SK-N-SH (cell line): Measurements from ENCODE around the gene HIPK2. TPM values are rescaled to one million over a fixed set of nuclear protein-coding genes. Genes with fewer than 3 reads are reported as not detected.
A peak's percentile ranks its signal among the peaks of the same experiment; 100 is the strongest.

ENCODE experiments used
- CTCF ChIA-PET: fragments of 300-600, 350-600 bp; formaldehyde crosslinking; extraction: SDS; loops from one replicate; lab custom pipeline; 2021; lab: Yijun Ruan, JAX
- POLR2A ChIA-PET: fragments of 350-600 bp; sonication (Branson Sonifier 250); formaldehyde crosslinking; extraction: SDS; loops from one replicate; lab custom pipeline; 2020; ENCODE audit warnings: antibody characterized with exemption, inconsistent platforms; lab: Yijun Ruan, JAX
- DNase-seq: peaks from one replicate; pipeline ENCODE4 v3.0.0; 2012
- H2AFZ ChIP-seq: fragments of 200-600 bp; sonication (generic); 2 replicates; pipeline ENCODE4 v1.8.1; 2016; ENCODE audit warnings: antibody characterized with exemption, mild to moderate bottlenecking, low read depth
- H3F3A ChIP-seq: fragments of 200-600 bp; sonication (generic); replicated peaks from 2 replicates; pipeline ENCODE3; 2016; ENCODE audit warnings: antibody characterized with exemption, mild to moderate bottlenecking; ENCODE audit not compliant: insufficient read depth
- H3K27ac ChIP-seq, 2 experiments: fragments of 200-500 bp in 1 of 2; fragments of 200-600 bp in 1 of 2; sonication (Bioruptor generic) in 1 of 2; sonication (generic), shearing (Covaris generic) in 1 of 2; 2 replicates each; pipeline versions ENCODE4 v1.5.1 to v1.6.1; 2014 to 2016; ENCODE audit warnings: low read depth in 2 of 2, inconsistent platforms in 1 of 2, low read length in 1 of 2, mild to moderate bottlenecking in 1 of 2, mixed read lengths in 1 of 2
- H3K27me3 ChIP-seq: fragments of 200-600 bp; sonication (generic), shearing (Covaris generic); 2 replicates; pipeline ENCODE4 v1.6.1; 2016; ENCODE audit warnings: mixed run types; ENCODE audit not compliant: insufficient read depth
- H3K36me3 ChIP-seq, 2 experiments: fragments of 200-500 bp in 1 of 2; fragments of 200-600 bp in 1 of 2; sonication (Bioruptor generic) in 1 of 2; sonication (generic) in 1 of 2; replicated peaks in 1 of 2; 2 replicates each; pipeline versions ENCODE3 to v1.5.1; 2014 to 2016; ENCODE audit warnings: low read length in 1 of 2, mild to moderate bottlenecking in 1 of 2; ENCODE audit not compliant: insufficient read depth in 2 of 2, control insufficient read depth in 1 of 2
- H3K4me1 ChIP-seq, 2 experiments: fragments of 200-500 bp in 1 of 2; fragments of 200-600 bp in 1 of 2; sonication (Bioruptor generic) in 1 of 2; sonication (generic), shearing (Covaris generic) in 1 of 2; 2 replicates each; pipeline versions ENCODE4 v1.5.1 to v1.6.1; 2014 to 2016; ENCODE audit warnings: low read depth in 1 of 2, low read length in 1 of 2, mixed run types in 1 of 2; ENCODE audit not compliant: insufficient read depth in 2 of 2, control insufficient read depth in 1 of 2
- H3K4me2 ChIP-seq: fragments of 200-600 bp; sonication (generic), shearing (Covaris generic); 2 replicates; pipeline ENCODE4 v1.6.1; 2017; ENCODE audit warnings: mixed run types
- H3K4me3 ChIP-seq, 2 experiments: fragments of 200-500 bp in 1 of 2; fragments of 200-600 bp in 1 of 2; sonication (Bioruptor generic) in 1 of 2; sonication (generic), shearing (Covaris generic) in 1 of 2; 2 replicates each; pipeline versions ENCODE4 v1.5.1 to v1.8.1; 2014 to 2016; ENCODE audit warnings: low read depth in 2 of 2, inconsistent platforms in 1 of 2, low read length in 1 of 2, mild to moderate bottlenecking in 1 of 2, mixed read lengths in 1 of 2, moderate library complexity in 1 of 2
- H3K79me2 ChIP-seq: fragments of 200-600 bp; sonication (generic); 2 replicates; pipeline ENCODE4 v1.8.1; 2017; ENCODE audit warnings: mild to moderate bottlenecking; ENCODE audit not compliant: insufficient read depth
- H3K9ac ChIP-seq: fragments of 200-600 bp; sonication (generic); 2 replicates; pipeline ENCODE4 v1.6.1; 2017; ENCODE audit warnings: mixed run types
- H3K9me2 ChIP-seq: fragments of 200-600 bp; sonication (generic); 2 replicates; pipeline ENCODE4 v1.6.1; 2017; ENCODE audit warnings: mixed run types
- H3K9me3 ChIP-seq: fragments of 200-600 bp; sonication (generic); 2 replicates; pipeline ENCODE4 v1.6.1; 2017; ENCODE audit warnings: mixed run types, mild to moderate bottlenecking, moderate library complexity
- H4K20me1 ChIP-seq: fragments of 200-600 bp; sonication (generic); 2 replicates; pipeline ENCODE4 v1.6.1; 2017; ENCODE audit warnings: mild to moderate bottlenecking, mixed run types; ENCODE audit not compliant: insufficient read depth
- ELF1 ChIP-seq: IDR thresholded peaks from 2 replicates; pipeline ENCODE4 v1.4.0; 2012
- EZH2phosphoT487 ChIP-seq: fragments of 200-600 bp; sonication (generic); IDR thresholded peaks from 2 replicates; pipeline ENCODE4 v1.6.1; 2017; ENCODE audit warnings: low read depth, mixed run types, mild to moderate bottlenecking, antibody characterized with exemption, moderate library complexity, borderline replicate concordance
- FOSL2 ChIP-seq: IDR thresholded peaks from 2 replicates; pipeline ENCODE4 v1.4.0; 2012; ENCODE audit warnings: low read depth, mild to moderate bottlenecking, moderate library complexity, borderline replicate concordance
- FOXJ3 ChIP-seq: sonication (generic); formaldehyde crosslinking; IDR thresholded peaks from 2 replicates; pipeline ENCODE4 v1.5.1; 2020; ENCODE audit warnings: mild to moderate bottlenecking, missing genetic modification reagents
- FOXM1 ChIP-seq: IDR thresholded peaks from 2 replicates; pipeline ENCODE4 v1.4.0; 2012; ENCODE audit warnings: low read depth, mild to moderate bottlenecking
- GABPA ChIP-seq: IDR thresholded peaks from 2 replicates; pipeline ENCODE4 v1.4.0; 2012; ENCODE audit warnings: low read depth, mild to moderate bottlenecking
- GATA2 ChIP-seq: sonication (generic); formaldehyde crosslinking; IDR thresholded peaks from 2 replicates; pipeline ENCODE4 v1.5.0; 2020; ENCODE audit warnings: mild to moderate bottlenecking, missing genetic modification reagents
- JUND ChIP-seq: IDR thresholded peaks from 2 replicates; pipeline ENCODE4 v1.4.0; 2012
- MAX ChIP-seq: IDR thresholded peaks from 2 replicates; pipeline ENCODE4 v1.4.0; 2012; ENCODE audit warnings: low read depth
- MEF2A ChIP-seq: IDR thresholded peaks from 2 replicates; pipeline ENCODE4 v1.4.0; 2012; ENCODE audit warnings: low read depth, borderline replicate concordance
- MXI1 ChIP-seq: IDR thresholded peaks from 2 replicates; pipeline ENCODE4 v1.6.1; 2012; ENCODE audit warnings: mild to moderate bottlenecking, low read depth, low read length, improper control_type of control experiment
- NFIC ChIP-seq: IDR thresholded peaks from 2 replicates; pipeline ENCODE4 v1.4.0; 2012; ENCODE audit warnings: borderline replicate concordance
- POLR2AphosphoS5 ChIP-seq: IDR thresholded peaks from 2 replicates; pipeline ENCODE4 v1.6.1; 2012; ENCODE audit warnings: low read depth, low read length
- RAD21 ChIP-seq: IDR thresholded peaks from 2 replicates; pipeline ENCODE4 v1.6.1; 2012; ENCODE audit warnings: mild to moderate bottlenecking, low read length
- TAF1 ChIP-seq: IDR thresholded peaks from 2 replicates; pipeline ENCODE4 v1.6.1; 2012; ENCODE audit warnings: low read depth, mild to moderate bottlenecking, low read length, moderate library complexity, borderline replicate concordance
- ZBTB33 ChIP-seq: IDR thresholded peaks from 2 replicates; pipeline ENCODE4 v1.4.0; 2012; ENCODE audit warnings: low read depth, borderline replicate concordance
- WGBS: methylation state at CpG from one replicate; pipeline ENCODE4 v1.1.6; 2017; ENCODE audit warnings: low lambda C conversion rate; 5-methylcytosine and 5-hydroxymethylcytosine counted together
- polyA plus RNA-seq, 3 experiments: library from polyadenylated mRNA; depleted of rRNA; stranded (reverse); fragments of >200 nt; gene quantifications; 2 replicates each; pipeline ENCODE4 v1.2.3, GENCODE V29; 2012
- TF ChIP-seq, protein P1 (sequence below): IDR thresholded peaks from 2 replicates; pipeline ENCODE4; 2012
- TF ChIP-seq, protein P2 (sequence below): fragments of 150-350 bp; IDR thresholded peaks from 2 replicates; pipeline ENCODE4 v1.6.1; 2017; ENCODE audit warnings: antibody characterized with exemption, low read length, low read depth, borderline replicate concordance
- TF ChIP-seq, protein P3 (sequence below): fragments of 200-600 bp; sonication (generic); IDR thresholded peaks from 2 replicates; pipeline ENCODE4 v1.6.1; 2017; ENCODE audit warnings: antibody characterized with exemption, mild to moderate bottlenecking, moderate library complexity

Gene HIPK2
- polyA plus RNA-seq, 1 of the 3 experiments (the other 2 are of a cell fraction) = 14.2 TPM

- peaks cover 99% of the 10 kb centered on the region for H4K20me1 ChIP-seq
- peaks cover 0 to 4% of the 10 kb centered on the region in 2 experiments for H3K36me3 ChIP-seq
- H3K4me2 ChIP-seq = peak overlapping the region; percentile 50; the same call in 1 of the 2 replicates
- POLR2A ChIA-PET = interaction anchor here (0.6 kb wide), 1 partner anchor 91 kb away, joined by 4 read pairs; no protein-coding TSS in a partner anchor
- no peak overlapping the region for H3K4me3 ChIP-seq
- no peaks in the 10 kb centered on the region for H3K9me2 ChIP-seq
- H3K9ac ChIP-seq = no peak overlapping the region
- no peak for DNase-seq
- H3K4me1 ChIP-seq = peaks cover 17 to 22% of the 10 kb centered on the region in 2 experiments; a peak in 2 of 4 replicates
- H2AFZ ChIP-seq = no peak overlapping the region
- H3K9me3 ChIP-seq = no peaks in the 10 kb centered on the region
- 96% methylated on average over 11 of the region's 11 CpGs for WGBS
- H3K79me2 ChIP-seq = peaks cover 98% of the 10 kb centered on the region
- peak overlapping the region in 1 of 2 experiments; percentile 17; a peak in 1 of 4 replicates for H3K27ac ChIP-seq
- H3F3A ChIP-seq = no peaks in the 10 kb centered on the region
- CTCF ChIA-PET = interaction anchor here (1.2 to 2.0 kb wide), 2 partner anchors 11 to 114 kb away, joined by 3 to 7 read pairs; no protein-coding TSS in a partner anchor
- TF ChIP-seq MEF2A = no peak
- TF ChIP-seq EZH2phosphoT487 = no peak
- no peak for TF ChIP-seq JUND
- TF ChIP-seq POLR2AphosphoS5 = no peak
- no peak for TF ChIP-seq GATA2
- TF ChIP-seq RAD21 = no peak
- TF ChIP-seq, protein P1, sequence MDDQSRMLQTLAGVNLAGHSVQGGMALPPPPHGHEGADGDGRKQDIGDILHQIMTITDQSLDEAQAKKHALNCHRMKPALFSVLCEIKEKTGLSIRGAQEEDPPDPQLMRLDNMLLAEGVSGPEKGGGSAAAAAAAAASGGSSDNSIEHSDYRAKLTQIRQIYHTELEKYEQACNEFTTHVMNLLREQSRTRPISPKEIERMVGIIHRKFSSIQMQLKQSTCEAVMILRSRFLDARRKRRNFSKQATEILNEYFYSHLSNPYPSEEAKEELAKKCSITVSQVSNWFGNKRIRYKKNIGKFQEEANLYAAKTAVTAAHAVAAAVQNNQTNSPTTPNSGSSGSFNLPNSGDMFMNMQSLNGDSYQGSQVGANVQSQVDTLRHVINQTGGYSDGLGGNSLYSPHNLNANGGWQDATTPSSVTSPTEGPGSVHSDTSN = no peak
- no peak for TF ChIP-seq TAF1
- TF ChIP-seq, protein P2, sequence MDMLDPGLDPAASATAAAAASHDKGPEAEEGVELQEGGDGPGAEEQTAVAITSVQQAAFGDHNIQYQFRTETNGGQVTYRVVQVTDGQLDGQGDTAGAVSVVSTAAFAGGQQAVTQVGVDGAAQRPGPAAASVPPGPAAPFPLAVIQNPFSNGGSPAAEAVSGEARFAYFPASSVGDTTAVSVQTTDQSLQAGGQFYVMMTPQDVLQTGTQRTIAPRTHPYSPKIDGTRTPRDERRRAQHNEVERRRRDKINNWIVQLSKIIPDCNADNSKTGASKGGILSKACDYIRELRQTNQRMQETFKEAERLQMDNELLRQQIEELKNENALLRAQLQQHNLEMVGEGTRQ = no peak
- TF ChIP-seq NFIC = no peak
- no peak for TF ChIP-seq FOSL2
- no peak for TF ChIP-seq FOXM1
- no peak for TF ChIP-seq GABPA
- no peak for TF ChIP-seq MAX
- no peak for TF ChIP-seq ZBTB33
- no peak for TF ChIP-seq MXI1
- TF ChIP-seq FOXJ3 (CRISPR knock-in tag) = no peak
- no peak for TF ChIP-seq ELF1
- TF ChIP-seq, protein P3, sequence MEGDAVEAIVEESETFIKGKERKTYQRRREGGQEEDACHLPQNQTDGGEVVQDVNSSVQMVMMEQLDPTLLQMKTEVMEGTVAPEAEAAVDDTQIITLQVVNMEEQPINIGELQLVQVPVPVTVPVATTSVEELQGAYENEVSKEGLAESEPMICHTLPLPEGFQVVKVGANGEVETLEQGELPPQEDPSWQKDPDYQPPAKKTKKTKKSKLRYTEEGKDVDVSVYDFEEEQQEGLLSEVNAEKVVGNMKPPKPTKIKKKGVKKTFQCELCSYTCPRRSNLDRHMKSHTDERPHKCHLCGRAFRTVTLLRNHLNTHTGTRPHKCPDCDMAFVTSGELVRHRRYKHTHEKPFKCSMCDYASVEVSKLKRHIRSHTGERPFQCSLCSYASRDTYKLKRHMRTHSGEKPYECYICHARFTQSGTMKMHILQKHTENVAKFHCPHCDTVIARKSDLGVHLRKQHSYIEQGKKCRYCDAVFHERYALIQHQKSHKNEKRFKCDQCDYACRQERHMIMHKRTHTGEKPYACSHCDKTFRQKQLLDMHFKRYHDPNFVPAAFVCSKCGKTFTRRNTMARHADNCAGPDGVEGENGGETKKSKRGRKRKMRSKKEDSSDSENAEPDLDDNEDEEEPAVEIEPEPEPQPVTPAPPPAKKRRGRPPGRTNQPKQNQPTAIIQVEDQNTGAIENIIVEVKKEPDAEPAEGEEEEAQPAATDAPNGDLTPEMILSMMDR = no peak
- no peaks in the 10 kb centered on the region for H3K27me3 ChIP-seq
Measured at GRCh38 chr7:139753693-139754111, 24.1 kb downstream of the HIPK2 start.
